GM19328 (cell line): ENCODE data around the gene MAP3K7CL.

Source experiments
- ATAC-seq: cut with Tn5 transposase; IDR thresholded peaks from one replicate; pipeline ENCODE4 v1.9.1; 2021; ENCODE audit warnings: mild to moderate bottlenecking, moderate library complexity; ENCODE audit not compliant: unreplicated experiment

MAP3K7CL gene, protein sequence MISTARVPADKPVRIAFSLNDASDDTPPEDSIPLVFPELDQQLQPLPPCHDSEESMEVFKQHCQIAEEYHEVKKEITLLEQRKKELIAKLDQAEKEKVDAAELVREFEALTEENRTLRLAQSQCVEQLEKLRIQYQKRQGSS

GRCh38 chr21:29130270-29130969, at the start of gene MAP3K7CL:
Gene MAP3K7CL (plus strand): TSS chr21:29130644. CDS start chr21:29133345, 2,701 bp downstream.
- no peak for ATAC-seq

GRCh38 chr21:29082046-29082815, 48.2 kb upstream of the MAP3K7CL start:
- no peak for ATAC-seq

DNA sequence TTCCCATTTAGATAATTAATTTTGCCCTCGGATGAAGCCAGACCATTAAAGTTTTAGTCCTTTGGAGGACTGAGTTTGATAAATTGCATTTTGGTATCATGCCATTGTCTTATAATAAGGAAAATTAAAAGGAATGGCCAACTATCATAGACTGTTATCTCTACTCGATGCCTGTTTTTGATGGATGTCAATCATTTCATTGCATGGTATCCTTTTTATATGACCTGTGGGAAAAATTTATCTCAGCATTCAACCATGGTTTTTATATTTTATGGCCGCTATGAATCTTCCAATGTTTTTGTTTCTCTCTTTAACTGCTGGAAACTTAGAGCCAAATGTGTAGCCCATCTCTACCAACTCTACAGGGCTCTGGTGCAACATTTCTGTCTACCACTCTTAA, 47.1 kb upstream of the MAP3K7CL start:
- ATAC-seq: no peak

DNA sequence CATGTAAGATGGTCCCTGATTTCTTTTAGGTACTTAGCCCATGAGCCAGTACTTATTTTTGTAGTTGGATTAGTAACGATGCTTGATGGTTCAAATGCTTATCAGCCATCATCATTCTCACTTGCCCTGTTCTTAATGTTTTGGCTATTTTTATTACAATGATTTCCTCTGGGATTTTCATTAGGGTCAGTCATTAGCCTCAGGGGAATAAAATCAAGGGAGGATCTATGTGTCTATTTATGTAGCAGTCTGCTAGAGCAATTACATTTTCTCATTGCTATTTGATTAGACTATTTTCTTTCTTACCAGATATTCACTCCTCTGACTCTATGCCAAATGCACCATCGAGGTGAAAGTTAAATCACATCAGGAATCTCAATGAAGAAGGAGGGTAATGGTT, 46.1 kb upstream of the MAP3K7CL start:
- ATAC-seq: no peak

DNA sequence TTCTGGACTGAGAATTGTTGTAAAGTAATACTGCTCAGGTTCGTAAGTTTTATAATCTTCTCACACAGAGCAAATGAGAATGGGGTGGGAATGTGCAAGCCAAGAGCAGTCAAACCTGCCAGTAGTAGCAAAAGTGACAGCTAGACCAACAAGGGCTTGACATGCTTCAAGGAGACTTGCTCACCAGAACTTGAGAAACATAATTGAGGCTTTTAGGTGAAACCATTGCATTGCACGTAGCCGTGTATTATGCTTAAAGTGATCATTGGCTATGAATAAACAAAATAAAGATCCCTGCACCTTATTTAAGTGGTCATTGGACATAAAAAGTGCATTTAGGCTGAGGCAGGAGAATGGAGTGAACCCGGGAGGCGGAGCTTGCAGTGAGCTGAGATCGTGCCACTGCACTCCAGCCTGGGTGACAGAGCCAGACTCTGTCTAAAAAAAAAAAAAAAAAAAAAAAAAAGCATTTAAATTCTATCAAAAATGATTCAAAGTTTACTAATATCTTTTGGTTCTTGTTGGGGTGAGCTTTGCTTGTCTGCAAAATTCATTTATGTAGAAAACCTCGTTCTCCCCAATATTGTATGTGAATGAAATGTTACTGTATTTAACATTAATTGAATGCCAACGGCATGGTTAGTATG, 45.2 kb upstream of the MAP3K7CL start:
- no peak for ATAC-seq

- ATAC-seq: no peak
These were observed 39.4 kb upstream of the MAP3K7CL start for GRCh38 chr21:29091033-29091432.

DNA sequence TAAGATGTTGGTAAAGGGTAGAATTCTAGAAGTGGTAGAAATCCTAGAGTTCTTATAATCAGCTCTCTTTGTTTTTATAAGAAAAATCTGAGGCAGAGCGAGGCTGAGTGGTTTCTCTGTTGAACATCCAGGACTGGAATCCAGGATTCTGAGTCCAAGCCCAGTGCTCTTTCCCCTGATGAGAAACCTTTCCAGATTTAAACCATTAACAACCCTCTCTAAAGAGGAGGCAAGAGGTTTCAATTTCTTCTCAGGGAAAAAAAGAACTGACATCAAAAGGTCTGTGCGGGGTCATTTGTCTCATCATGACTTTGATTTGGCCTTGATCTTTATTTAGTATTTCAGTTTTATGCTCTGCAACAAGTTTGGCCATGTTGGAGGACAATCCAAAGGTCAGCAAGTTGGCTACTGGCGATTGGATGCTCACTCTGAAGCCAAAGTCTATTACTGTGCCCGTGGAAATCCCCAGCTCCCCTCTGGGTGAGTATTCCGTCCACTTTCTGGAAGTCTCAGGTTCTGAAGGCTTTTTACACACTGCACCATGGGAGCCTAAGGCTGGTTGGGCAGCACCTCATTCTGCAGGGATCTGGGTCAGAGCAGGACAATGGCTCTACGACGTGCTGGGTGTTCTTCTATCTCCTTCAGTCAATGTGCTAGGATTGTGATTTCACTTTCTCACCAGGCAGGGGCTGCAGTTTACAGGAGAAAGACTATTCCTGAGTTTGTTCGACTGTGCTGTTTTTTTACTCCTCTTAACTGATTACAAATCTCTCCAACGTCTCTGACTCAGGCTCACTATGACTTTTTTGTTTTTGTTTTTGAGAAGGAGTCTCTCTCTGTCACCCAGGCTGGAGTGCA, 38.1 kb upstream of the MAP3K7CL start:
- ATAC-seq: no peak

DNA sequence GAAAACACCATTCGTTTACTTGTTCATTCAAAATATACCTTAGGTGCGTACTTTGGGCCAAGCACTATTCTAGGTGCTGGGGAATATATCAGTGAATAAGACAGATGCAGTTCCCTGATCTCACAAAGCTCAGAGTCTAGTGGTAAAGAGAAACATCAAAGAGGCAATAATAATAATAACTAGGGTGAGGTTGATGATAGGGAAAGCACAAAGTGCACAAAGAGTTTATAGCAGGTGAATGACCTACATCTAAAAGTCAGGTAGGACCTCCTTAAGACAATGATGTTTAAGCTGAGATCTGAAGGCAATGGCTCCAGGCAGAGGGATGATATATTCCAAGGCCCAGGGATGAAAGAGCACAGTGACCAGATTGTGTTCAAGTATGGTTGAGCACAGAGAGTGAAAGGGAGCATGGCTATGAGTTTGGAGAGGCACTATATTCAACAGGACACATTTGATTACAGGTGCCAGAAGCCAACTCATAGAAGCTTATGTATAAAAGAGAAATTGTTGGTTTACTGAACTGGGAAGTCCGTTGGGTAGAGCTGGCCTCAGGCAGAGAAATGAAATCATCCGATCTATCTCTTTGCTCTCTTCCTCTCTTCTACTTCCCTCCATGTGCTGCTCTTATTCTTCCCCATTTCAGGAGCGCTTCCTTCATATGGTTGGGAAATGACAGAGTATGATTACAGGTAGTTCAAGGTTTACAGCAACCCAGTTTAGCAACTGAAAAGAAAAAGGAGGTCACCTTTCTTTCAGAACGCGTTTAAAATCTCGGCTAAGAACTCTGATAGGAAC, 34.0 kb upstream of the MAP3K7CL start:
- ATAC-seq: no peak

DNA sequence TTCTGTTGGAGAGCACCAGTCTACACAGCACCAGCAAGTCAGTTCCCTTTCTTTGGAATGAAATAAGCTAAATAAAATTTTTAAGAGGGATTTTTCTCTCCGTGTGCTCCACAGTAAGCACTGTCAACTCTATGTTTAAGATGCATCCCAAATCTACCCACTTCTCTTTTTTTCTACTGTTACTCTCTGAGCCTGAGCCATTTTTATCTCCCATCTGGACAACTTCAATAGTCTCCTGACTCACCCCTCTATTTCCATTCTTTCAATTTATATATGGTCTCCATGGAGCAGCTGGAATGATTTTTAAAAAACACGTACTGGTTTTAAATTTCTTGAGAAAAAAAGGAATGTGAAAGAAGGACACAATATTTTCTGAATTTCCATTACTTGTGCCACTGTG, 32.3 kb upstream of the MAP3K7CL start:
- ATAC-seq: no peak

DNA sequence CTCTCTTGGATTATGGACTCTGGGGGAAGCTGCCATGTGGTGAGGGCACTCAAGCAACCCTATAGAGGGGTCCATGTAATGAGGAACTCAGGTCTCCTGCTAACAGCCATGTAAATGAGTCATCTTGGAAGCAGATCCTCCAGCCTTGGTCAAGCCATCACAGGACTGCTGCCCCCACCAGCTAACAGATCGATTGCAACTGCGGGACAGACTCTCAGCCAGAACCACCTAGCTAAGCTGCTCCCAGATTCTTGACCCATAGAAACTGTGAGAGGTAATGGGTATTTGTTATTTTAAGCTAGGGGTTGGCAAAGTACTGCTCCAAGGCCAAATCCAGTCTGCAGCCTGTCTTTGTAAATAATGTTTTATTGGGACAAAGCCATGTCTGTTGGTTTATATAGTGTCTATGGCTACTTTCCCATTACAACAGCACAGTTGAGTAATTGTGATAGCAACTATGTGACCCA, 27.6 kb upstream of the MAP3K7CL start:
- ATAC-seq: no peak

DNA sequence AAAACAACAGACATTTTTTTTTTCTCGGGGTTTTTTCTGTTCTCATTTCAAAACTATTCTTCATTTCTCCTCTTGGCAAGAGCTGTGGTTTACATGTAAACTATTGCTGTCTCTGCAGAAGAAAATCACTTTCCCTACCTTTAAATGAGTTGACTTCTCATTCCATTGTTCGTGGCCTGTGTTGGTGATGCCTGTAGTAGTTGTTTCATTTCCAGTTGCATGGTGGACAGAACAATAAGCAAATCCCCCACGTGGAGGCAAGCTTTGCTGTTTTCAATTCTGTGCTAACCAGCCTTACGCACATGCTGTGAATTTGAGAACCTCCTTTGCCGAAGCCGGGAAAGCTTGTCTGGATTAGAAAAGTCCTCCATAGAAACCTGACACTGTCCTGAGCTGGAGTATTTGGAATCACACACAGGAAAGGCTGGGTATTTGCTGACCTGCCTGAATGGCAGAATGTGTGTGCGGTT, 26.2 kb upstream of the MAP3K7CL start:
- no peak for ATAC-seq

DNA sequence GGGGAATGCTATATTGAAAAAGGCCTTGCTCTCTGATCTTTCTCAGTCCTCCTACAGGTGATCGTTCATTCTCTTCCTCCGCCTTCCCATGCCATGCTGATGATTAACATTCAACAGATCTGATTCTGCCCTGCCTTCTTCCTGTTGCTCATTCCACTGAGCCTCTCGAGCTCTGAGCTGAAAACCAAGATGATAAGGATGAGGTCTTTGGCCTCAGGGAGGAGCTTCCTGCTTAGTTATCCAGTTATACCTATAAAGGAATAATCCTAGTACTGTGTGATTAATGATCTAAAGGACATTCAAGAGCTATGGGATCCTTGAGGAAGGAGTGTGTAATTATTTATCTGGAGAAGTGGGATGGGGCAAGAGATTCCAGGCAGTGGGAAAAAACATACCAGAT, 25.2 kb upstream of the MAP3K7CL start:
- ATAC-seq: no peak

DNA sequence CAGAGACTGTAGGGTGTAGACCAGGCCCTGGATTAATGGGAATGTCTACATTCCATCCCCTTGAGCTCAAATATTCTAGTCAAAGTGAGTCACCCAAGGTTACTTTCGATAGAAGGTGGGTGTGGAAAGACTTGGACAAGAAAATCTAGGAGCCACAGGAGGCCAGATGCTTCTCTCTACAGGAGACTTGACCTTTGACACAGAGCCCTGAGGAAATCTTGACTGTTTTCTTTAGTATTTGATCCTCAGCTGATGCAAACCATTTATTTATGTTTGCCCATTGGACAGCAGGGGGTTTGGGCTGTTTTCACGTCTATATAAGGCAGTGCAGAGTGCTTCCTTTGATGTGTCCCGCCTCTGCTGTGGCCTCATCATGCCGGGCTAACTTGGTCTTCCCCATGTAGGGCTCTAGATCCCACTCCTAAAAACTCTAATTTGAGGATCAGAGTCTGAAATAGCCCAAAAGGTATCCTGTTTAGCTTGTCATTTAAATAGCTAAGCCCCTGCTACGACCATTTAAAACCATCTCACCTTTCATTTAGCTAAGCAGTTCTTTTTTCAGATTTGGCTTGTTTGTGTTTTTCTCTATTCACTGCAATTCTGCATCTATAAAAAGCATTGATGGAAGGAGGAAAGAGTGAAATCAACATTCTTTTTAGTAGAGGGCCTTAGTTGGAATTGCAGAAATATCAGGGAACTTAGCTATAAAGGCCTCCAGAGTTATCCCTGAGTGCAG, 15.5 kb upstream of the MAP3K7CL start:
- no peak for ATAC-seq

DNA sequence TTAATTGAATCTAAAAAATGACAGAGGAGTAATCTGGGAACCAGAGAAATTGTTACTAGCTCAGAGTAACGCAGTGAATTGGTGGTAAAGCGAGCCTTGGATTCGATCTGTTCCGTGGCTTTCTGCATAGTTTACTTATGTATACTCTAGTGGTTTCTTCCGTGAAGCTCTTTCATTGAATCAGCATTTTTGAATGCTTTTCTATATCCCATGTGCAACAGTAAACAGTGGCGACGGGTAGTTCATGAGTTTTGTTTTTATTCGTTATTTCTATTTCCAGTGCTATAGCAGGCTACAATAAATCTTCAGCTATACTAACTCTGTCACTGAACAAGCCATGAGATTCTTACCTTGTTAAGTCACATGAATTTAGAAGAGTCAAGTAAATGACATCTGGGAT, 14.5 kb upstream of the MAP3K7CL start:
- no peak for ATAC-seq

GRCh38 chr21:29117372-29117955, 13.0 kb upstream of the MAP3K7CL start:
- peak; percentile 45 for ATAC-seq

DNA sequence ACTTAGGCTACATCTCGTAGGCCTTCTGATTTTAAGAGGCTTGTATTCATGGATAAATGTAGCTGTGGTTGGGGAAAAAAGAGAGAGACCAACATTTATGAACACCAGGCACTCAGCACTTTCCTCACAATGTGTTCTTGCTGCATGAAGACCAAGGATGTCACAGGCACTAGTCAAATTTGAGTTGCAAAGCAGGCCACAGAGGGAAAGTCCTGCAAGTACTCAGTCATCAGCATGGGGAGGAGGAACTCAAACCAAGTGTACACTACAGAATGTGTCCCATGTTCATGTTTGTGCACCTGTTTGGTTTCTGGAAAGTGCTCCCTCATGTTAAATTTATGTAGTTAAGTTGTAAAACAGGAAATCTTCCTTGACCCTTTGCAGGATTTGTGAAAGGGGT, 8.7 kb upstream of the MAP3K7CL start:
- ATAC-seq: peak; percentile 76

DNA sequence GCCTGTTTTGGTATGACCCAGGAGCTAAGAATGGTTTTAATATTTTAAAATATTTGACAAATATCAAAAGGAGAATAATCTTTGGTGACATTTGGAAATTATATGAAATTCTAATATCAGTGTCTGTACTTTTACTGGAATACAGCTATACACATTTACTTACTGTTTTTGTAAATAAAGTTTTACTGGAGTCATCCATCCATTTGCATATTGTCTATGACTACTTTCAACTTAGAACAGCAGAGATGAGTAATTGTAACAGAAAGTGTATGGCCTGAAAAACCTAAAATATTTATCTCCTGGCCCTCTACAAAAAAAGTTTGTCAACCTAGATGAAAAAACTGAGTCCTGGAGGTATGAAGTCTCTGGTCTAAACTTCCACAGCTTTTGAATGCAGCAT, 5.8 kb upstream of the MAP3K7CL start:
- no peak for ATAC-seq

DNA sequence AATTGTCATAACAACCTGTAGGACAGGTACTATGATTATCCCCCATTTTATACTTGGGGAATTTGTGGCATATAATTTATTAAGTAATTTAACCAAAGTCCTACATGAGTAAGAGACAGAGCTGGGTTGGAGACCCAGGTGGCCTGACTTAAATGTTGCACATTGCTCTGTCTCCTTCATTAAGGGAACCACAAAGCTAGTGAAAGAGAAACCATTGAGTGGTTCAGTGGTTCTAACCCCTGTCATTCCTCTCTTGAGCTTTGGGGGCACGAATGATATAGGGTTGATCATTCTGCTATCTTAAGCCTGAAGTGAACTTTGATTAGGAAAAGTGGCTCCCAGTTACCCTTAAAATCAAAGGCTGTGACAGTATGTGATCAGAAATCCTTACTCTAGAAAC, 5.3 kb upstream of the MAP3K7CL start:
- peak; percentile 72 for ATAC-seq

GRCh38 chr21:29125979-29126378, 4.5 kb upstream of the MAP3K7CL start:
- ATAC-seq: no peak
